Cardiac fibroblast (primary cell): ENCODE results near the gene TRIP12.
"Not testable (repeated sequence)": the region's sequence is repeated elsewhere in the genome, so short reads cannot be mapped to it uniquely, and the experiment has no call there.

ENCODE experiments used
- DNase-seq, 2 donors: peaks; one replicate each; pipeline versions ENCODE4 v3.0.0 to v3.0.0-alpha.2; 2010; ENCODE audit warnings: low read depth in 2 of 2
- H3K4me3 ChIP-seq, 2 donors: replicated peaks in 1 of 2; 1 replicate in 1 of 2; 2 replicates in 1 of 2; pipeline ENCODE4 v1.5.1; 2011; ENCODE audit warnings: low read depth in 2 of 2, low read length in 2 of 2, mild to moderate bottlenecking in 2 of 2, moderate library complexity in 1 of 2
- TF ChIP-seq, protein P1 (sequence below): IDR thresholded peaks from one replicate; pipeline ENCODE4 v1.5.1; 2011; ENCODE audit warnings: low read depth, mild to moderate bottlenecking, low read length, inconsistent platforms

TRIP12 gene

DNA sequence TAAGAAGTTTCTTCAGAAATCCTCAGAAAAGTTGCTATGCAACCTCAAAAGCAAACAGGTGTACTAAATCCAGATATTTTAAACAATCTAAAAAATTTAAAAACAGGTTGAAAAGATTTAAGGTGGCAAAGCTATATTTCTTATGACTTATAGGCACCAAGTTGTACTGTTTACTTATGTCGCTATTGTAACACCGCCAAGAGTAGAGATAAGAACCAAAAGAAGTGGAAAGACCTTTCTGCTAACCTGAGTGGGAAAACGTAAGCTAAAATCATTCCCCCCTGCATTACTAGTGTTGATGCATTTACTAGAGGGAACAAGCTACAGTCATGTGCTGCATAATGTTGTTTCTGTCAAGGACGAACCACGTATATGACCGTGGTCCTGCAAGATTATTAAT, 83.1 kb downstream of the TRIP12 start:
- DNase-seq, result no peak
- H3K4me3 ChIP-seq, result no peak overlapping the region
- TF ChIP-seq, protein P1, sequence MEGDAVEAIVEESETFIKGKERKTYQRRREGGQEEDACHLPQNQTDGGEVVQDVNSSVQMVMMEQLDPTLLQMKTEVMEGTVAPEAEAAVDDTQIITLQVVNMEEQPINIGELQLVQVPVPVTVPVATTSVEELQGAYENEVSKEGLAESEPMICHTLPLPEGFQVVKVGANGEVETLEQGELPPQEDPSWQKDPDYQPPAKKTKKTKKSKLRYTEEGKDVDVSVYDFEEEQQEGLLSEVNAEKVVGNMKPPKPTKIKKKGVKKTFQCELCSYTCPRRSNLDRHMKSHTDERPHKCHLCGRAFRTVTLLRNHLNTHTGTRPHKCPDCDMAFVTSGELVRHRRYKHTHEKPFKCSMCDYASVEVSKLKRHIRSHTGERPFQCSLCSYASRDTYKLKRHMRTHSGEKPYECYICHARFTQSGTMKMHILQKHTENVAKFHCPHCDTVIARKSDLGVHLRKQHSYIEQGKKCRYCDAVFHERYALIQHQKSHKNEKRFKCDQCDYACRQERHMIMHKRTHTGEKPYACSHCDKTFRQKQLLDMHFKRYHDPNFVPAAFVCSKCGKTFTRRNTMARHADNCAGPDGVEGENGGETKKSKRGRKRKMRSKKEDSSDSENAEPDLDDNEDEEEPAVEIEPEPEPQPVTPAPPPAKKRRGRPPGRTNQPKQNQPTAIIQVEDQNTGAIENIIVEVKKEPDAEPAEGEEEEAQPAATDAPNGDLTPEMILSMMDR, result no peak

DNA sequence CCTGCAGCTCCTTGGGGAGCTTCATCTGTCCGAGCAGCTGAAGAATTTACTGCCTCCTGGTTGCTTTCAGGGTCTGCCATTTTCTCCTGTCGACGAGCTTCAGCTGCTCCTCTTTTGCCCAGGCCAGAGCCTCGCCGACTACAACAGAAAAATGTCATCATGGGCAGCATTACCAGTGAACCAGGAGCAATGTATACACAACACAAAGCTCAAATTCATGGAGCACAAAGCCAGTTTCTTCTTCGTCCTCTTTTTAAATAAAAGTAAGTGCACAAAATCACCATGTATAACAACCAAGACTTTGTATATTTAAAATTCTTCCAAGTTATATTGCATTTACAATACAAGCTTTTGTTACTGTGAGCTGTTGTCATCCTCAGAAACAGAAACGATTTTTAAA, 85.0 kb downstream of the TRIP12 start:
- no peak for DNase-seq
- TF ChIP-seq, protein P1, result no peak
- H3K4me3 ChIP-seq, result no peak overlapping the region

DNA sequence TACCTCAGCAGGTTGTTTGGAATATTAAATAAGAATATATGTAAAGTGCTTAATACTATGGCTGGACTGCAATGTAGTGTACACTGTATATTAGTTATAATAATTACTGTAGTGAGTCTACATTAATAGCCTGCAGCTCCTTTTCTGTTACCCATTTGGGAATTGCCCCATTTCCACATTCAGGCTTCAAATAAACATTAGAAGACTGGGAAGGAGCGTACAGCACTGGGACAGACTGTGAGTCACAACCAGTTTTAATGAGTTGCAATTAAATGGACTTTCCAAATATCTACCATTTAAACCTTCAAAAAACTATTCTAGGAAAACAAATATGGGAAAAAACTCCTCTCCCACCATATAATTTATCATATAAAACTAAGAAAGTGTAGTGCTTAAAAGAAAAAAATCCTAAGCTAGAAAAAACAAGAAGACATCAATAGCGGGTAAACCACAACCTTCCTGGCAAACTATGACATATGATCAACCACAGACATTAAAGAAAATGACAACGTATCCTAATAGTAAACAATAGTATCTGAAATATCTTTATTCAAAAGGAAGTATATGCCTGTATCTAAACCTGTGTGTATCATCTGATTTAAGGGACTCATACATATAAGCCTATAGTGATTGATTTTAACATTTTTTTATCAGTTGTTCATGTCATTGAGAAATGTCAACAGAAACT, 86.1 kb downstream of the TRIP12 start:
- peak in 1 of 2 donors; percentile 64 for DNase-seq
- TF ChIP-seq, protein P1, result no peak
- no peak overlapping the region for H3K4me3 ChIP-seq

DNA sequence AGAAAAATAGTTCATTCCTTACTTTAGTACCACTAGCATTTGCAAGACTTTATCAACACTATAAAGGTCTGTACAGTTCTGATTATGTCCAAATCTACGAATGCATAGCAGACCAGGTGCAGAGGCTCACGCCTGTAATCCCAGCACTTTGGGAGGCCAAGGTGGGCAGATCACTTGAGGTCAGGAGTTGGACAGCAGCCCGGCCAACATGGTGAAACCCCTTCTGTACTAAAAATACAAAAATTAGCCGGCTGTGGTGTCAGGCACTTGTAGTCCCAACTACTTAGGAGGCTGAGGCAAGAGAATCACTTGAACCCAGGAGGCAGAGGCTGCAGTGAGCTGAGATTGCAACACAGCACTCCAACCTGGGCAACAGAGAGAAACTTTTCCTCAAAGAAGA, 87.4 kb downstream of the TRIP12 start:
- not testable (repeated sequence) for DNase-seq, H3K4me3 ChIP-seq

DNA sequence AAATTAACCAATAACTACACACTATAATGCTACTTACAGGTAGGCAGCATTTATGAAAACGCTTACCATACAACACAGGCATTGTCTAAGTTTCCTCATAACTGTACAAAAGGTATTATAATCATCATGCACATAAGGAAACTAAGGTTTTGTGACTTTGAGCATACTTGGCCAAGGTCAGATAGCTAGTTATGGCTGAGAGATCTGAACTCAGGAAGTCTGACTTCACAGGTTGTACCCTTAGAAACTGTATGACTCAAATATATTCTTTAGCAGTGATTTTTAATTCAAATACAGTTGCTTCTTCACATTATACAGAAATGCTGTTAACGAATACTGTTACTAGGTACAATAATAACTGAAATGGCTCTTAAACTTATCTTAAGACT, 89.3 kb downstream of the TRIP12 start:
- H3K4me3 ChIP-seq, result no peak overlapping the region
- TF ChIP-seq, protein P1, result no peak
- no peak for DNase-seq

DNA sequence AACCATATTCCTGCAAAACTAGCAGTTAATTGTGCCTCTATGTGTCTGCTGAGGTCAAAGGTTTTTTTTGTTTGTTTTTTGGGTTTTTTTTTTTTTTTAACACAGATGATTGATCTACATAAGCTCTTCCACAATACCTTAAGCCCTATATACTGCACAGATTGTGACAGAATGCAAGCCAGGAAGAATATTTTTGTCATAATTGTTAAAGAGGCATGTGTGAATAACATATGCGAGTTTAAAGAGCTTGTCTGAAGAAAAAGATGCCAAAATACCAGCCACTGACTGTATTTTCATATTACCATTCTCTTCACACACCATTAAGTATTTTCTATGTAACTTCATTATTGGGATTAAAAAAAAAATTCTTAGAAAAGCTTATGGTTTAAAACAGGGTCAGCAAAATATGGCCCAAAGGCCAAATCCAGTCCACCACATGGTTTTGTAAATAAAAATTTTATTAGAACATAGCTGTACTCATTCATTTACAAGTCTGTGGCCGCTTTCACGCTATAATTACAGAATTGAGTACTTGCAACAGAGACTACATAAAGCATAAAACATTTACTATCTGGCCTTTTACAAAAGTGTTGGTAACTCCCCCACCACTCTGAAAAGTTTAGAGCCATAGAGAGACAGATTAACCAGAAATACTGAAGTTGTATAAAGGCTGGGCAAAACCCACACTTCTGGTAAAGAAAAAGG, 89.9 kb downstream of the TRIP12 start:
- DNase-seq, result no peak
- TF ChIP-seq, protein P1, result no peak
- no peak overlapping the region for H3K4me3 ChIP-seq

DNA sequence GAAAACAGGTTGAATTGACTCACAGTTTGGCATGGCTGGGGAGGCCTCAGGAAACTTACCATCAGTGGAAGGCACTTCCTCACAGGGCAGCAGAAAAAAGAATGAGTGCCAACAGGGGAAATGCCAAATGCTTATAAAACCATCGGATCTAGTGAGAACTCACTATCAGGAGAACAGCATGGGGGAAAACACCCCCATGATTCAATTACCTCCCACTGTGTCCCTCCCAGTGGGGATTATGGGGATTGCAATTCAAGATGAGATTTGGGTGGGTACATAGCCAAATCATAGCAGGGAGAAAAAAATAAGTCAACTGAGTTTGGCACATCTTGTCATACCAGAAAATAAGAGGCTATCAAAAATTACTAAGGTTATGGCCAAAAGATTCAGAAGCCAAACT, 96.3 kb downstream of the TRIP12 start:
- no peak overlapping the region for H3K4me3 ChIP-seq
- TF ChIP-seq, protein P1, result peak; percentile 25
- DNase-seq, result no peak
